Right kidney (tissue), 1 donor: Measurements from ENCODE around the gene ALDH18A1.

Experiments
- DNase-seq: peaks from one replicate; pipeline ENCODE4 v3.0.0-alpha.2; 2016

The ALDH18A1 gene

GRCh38 chr10:95579835-95580535 lies 76.5 kb downstream of the ALDH18A1 start:
- DNase-seq = no peak

GRCh38 chr10:95579292-95579691 lies 77.2 kb downstream of the ALDH18A1 start:
- DNase-seq = no peak

GRCh38 chr10:95578619-95579018 lies 77.9 kb downstream of the ALDH18A1 start:
- DNase-seq = no peak

GRCh38 chr10:95574649-95575365 lies 81.7 kb downstream of the ALDH18A1 start:
- no peak for DNase-seq

GRCh38 chr10:95573964-95574604 lies 82.4 kb downstream of the ALDH18A1 start:
- DNase-seq = no peak

GRCh38 chr10:95573527-95573926 lies 83.0 kb downstream of the ALDH18A1 start:
- no peak for DNase-seq

GRCh38 chr10:95572131-95572820 lies 84.2 kb downstream of the ALDH18A1 start:
- no peak for DNase-seq

- DNase-seq = no peak
Observed at GRCh38 chr10:95571390-95571789, 85.1 kb downstream of the ALDH18A1 start.

GRCh38 chr10:95569368-95569767 lies 87.1 kb downstream of the ALDH18A1 start:
- DNase-seq = no peak

- no peak for DNase-seq
Observed at GRCh38 chr10:95567903-95568630, 88.4 kb downstream of the ALDH18A1 start.

GRCh38 chr10:95566136-95566535 lies 90.4 kb downstream of the ALDH18A1 start:
- DNase-seq = no peak

GRCh38 chr10:95565336-95565735 lies 91.2 kb downstream of the ALDH18A1 start:
- DNase-seq = no peak

- no peak for DNase-seq
Observed at GRCh38 chr10:95564291-95564690, 92.2 kb downstream of the ALDH18A1 start.

GRCh38 chr10:95562341-95562965 lies 94.1 kb downstream of the ALDH18A1 start:
- no peak for DNase-seq

GRCh38 chr10:95561864-95562177 lies 94.7 kb downstream of the ALDH18A1 start:
- no peak for DNase-seq

GRCh38 chr10:95561177-95561863 lies 95.2 kb downstream of the ALDH18A1 start, which contains the start of gene SORBS1:
Gene SORBS1 (minus strand): TSS chr10:95561371. CDS start chr10:95441135, 120,236 bp downstream.
- DNase-seq = peak; percentile 89

GRCh38 chr10:95560278-95561176 lies 96.0 kb downstream of the ALDH18A1 start:
- peak; percentile 82 for DNase-seq

GRCh38 chr10:95559896-95560277 lies 96.6 kb downstream of the ALDH18A1 start:
- DNase-seq = no peak

- no peak for DNase-seq
Observed at GRCh38 chr10:95559471-95559870, 97.0 kb downstream of the ALDH18A1 start.
